Muscle layer of colon (tissue), 2 donors: ENCODE data around the gene CELA2A.
"Not testable (repeated sequence)": the region's sequence is repeated elsewhere in the genome, so short reads cannot be mapped to it uniquely, and the experiment has no call there.

Experiments used
- H3K27ac ChIP-seq: one replicate; pipeline ENCODE4 v1.7.0; 2013; ENCODE audit warnings: low read depth, mild to moderate bottlenecking, low read length, moderate library complexity
- H3K27me3 ChIP-seq, 2 donors: one replicate each; pipeline ENCODE4 v1.7.0; 2013; ENCODE audit warnings: low read length in 2 of 2, mild to moderate bottlenecking in 2 of 2; ENCODE audit not compliant: insufficient read depth in 2 of 2, control insufficient read depth in 1 of 2
- H3K36me3 ChIP-seq: one replicate; pipeline ENCODE4 v1.7.0; 2013; ENCODE audit warnings: mild to moderate bottlenecking, low read length; ENCODE audit not compliant: insufficient read depth
- H3K4me1 ChIP-seq: one replicate; pipeline ENCODE4 v1.7.0; 2013; ENCODE audit warnings: mild to moderate bottlenecking, low read length; ENCODE audit not compliant: insufficient read depth
- H3K4me3 ChIP-seq, 2 donors: one replicate each; pipeline ENCODE4 v1.7.0; 2013; ENCODE audit warnings: low read length in 2 of 2, low read depth in 1 of 2, mild to moderate bottlenecking in 1 of 2, moderate library complexity in 1 of 2
- H3K9ac ChIP-seq: one replicate; pipeline ENCODE4 v1.7.0; 2013; ENCODE audit warnings: low read length
- H3K9me3 ChIP-seq: one replicate; pipeline ENCODE4 v1.7.0; 2013; ENCODE audit warnings: mild to moderate bottlenecking, low read length
- donor health status: abdominal sarcoma.
- donor health status: Adenocarcinoma of cecum.

CELA2A gene

GRCh38 chr1:15491010-15491409, 34.5 kb downstream of the CELA2A start:
- H3K4me3 ChIP-seq, H3K27ac ChIP-seq, H3K27me3 ChIP-seq, H3K9ac ChIP-seq, H3K4me1 ChIP-seq, H3K9me3 ChIP-seq: not testable (repeated sequence)
- peaks cover 16% of the 10 kb centered on the region for H3K36me3 ChIP-seq

GRCh38 chr1:15492596-15492995, 36.1 kb downstream of the CELA2A start:
- Histone ChIP-seq H3K4me3 (no peak overlapping the region), H3K27ac (no peak overlapping the region), H3K27me3 (no peaks in the 10 kb centered on the region), H3K4me1 (no peaks in the 10 kb centered on the region), H3K36me3 (peaks cover 16% of the 10 kb centered on the region), H3K9ac (no peak overlapping the region), H3K9me3 (no peaks in the 10 kb centered on the region)

DNA sequence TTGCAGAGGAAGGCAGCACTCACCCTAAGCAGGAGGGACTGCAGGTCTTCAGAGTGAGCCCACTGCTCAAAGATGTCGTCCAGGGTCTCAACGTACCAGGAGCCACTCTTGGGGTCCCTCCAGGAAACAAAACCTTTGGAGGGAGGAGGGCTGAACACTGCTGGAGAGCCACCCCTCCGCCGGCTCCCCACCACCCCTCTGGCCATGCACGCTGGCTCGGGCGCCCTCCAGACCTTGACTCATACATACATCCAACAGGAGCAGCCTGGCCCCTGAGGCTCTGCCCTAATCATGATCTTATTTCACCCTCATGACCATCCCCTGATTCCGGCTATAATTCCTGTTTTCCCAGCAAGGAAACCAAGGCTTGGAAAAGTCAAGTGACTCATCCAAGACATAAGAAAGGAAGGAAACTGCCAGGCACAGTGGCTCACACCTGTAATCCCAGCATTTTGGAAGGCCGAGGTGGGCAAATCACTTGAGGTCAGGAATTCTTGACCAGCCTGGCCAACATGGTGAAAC, 37.4 kb downstream of the CELA2A start:
- H3K27ac ChIP-seq: no peak overlapping the region
- no peak overlapping the region for H3K9ac ChIP-seq
- no peaks in the 10 kb centered on the region for H3K27me3 ChIP-seq
- no peaks in the 10 kb centered on the region for H3K4me1 ChIP-seq
- H3K36me3 ChIP-seq: peaks cover 16% of the 10 kb centered on the region
- no peak overlapping the region for H3K4me3 ChIP-seq
- no peaks in the 10 kb centered on the region for H3K9me3 ChIP-seq

GRCh38 chr1:15500184-15501178, 43.9 kb downstream of the CELA2A start:
- no peaks in the 10 kb centered on the region for H3K9me3 ChIP-seq
- peaks cover 23% of the 10 kb centered on the region for H3K36me3 ChIP-seq

GRCh38 chr1:15501208-15502032, 44.9 kb downstream of the CELA2A start:
- H3K27me3 ChIP-seq: no peaks in the 10 kb centered on the region
- no peak overlapping the region for H3K4me3 ChIP-seq
- H3K36me3 ChIP-seq: peaks cover 23% of the 10 kb centered on the region
- H3K27ac ChIP-seq: no peak overlapping the region
- no peak overlapping the region for H3K9ac ChIP-seq
- H3K4me1 ChIP-seq: no peaks in the 10 kb centered on the region
- H3K9me3 ChIP-seq: no peaks in the 10 kb centered on the region

More at GRCh38 chr1:15500184-15501178, 43.9 kb downstream of the CELA2A start:
- Histone ChIP-seq H3K9ac (no peak overlapping the region), H3K27me3 (no peaks in the 10 kb centered on the region), H3K27ac (no peak overlapping the region), H3K4me3 (no peak overlapping the region), H3K4me1 (no peaks in the 10 kb centered on the region)

DNA sequence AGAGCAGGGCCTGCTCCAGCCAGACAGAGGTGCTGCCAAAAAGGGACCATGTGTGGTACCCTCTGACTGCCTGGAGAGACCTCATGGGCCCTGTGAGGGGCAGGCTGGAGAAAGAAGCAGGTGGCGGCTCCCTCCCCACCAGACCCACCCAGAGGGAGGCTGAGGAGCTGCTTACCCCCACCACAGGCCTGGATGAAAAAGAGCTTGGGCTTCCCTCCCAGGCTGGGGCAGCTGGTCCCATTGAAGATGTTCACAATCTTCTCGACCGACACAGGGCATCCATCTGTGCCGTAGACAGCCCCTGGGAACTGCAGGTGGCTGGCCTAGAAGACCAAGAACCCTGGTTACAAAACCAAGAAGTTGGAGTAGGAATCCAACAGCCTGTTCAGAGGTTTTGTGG, 47.9 kb downstream of the CELA2A start:
- Histone ChIP-seq H3K9ac (no peak overlapping the region), H3K36me3 (peaks cover 23% of the 10 kb centered on the region), H3K9me3 (no peaks in the 10 kb centered on the region), H3K4me1 (no peaks in the 10 kb centered on the region), H3K27ac (no peak overlapping the region), H3K4me3 (no peak overlapping the region), H3K27me3 (no peaks in the 10 kb centered on the region)

DNA sequence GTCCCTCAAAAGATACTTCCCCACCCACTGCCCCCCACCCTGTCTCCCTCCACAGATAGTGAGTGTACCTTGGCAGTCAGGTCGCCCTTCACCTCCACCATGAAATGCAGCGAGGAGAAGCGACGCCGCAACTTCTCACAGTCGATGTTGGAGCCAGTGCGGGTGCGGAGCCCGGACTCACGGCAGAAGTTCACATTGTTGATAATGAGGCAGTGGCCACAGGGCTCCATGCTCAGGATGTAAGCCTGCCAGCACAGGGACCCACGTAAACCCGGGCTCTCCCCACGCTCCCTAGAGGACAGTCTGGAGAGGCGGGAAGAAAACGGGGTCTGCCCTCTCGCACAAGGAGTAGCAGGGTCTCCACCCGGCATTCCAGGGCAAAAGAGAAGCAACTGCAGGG, 50.3 kb downstream of the CELA2A start:
- H3K27ac ChIP-seq: no peak overlapping the region
- no peaks in the 10 kb centered on the region for H3K4me1 ChIP-seq
- no peak overlapping the region for H3K9ac ChIP-seq
- no peaks in the 10 kb centered on the region for H3K27me3 ChIP-seq
- no peak overlapping the region for H3K4me3 ChIP-seq
- no peaks in the 10 kb centered on the region for H3K9me3 ChIP-seq
- H3K36me3 ChIP-seq: peaks cover 23% of the 10 kb centered on the region

DNA sequence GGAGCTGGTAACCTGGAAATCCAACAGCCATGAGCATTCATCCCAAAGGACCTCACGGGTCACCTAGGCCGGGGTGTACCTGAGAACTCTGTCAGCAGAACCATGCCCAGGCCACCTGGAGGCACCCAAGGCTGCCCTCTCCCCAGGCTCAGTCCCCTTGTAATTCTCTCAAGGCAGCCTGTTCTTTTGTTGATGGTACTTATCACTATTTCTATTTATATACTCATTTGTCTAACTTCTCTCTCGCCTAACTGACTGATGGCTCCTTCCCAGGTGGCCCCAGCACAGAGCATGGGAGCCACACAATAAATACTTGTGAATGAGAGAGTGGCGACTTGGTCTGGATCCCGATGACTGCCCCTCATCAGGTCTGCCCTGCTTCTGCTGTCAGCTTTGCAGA, 50.7 kb downstream of the CELA2A start:
- no peaks in the 10 kb centered on the region for H3K27me3 ChIP-seq
- H3K4me3 ChIP-seq: no peak overlapping the region
- no peak overlapping the region for H3K9ac ChIP-seq
- no peaks in the 10 kb centered on the region for H3K4me1 ChIP-seq
- H3K9me3 ChIP-seq: no peaks in the 10 kb centered on the region
- H3K36me3 ChIP-seq: peaks cover 23% of the 10 kb centered on the region
- no peak overlapping the region for H3K27ac ChIP-seq

- Histone ChIP-seq H3K27me3 (no peaks in the 10 kb centered on the region), H3K9ac (no peak overlapping the region), H3K9me3 (no peaks in the 10 kb centered on the region), H3K4me1 (no peaks in the 10 kb centered on the region), H3K36me3 (peaks cover 17% of the 10 kb centered on the region), H3K4me3 (no peak overlapping the region), H3K27ac (no peak overlapping the region)
These were observed 52.4 kb downstream of the CELA2A start for GRCh38 chr1:15508700-15509487.

DNA sequence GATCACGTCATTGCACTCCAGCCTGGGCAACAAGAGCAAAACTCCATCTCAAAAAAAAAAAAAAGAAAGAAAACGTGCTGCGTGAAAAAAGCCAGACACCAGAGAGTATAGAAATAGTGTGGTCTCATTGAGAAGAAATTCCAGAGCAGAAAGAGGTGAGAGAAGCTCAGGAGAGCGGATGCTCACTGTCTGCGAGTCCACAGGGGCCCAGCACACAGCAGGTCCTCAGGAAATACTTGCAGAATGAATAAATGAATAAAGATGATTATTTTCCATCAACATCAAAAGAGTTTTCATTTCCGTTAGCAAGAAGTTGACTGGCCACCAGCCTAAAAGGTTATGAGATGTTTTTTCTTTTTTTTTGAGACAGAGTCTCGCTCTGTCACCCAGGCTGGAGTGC, 53.1 kb downstream of the CELA2A start:
- H3K4me1 ChIP-seq: no peaks in the 10 kb centered on the region
- H3K4me3 ChIP-seq: no peak overlapping the region
- H3K9me3 ChIP-seq: no peaks in the 10 kb centered on the region
- no peak overlapping the region for H3K27ac ChIP-seq
- H3K27me3 ChIP-seq: no peaks in the 10 kb centered on the region
- no peak overlapping the region for H3K9ac ChIP-seq
- peaks cover 15% of the 10 kb centered on the region for H3K36me3 ChIP-seq
